HCT116 (cell line): ENCODE data around the gene ARNT2. TPM values are rescaled to one million over a fixed set of nuclear protein-coding genes. Genes with fewer than 3 reads are reported as not detected.

Experiments used
- ATAC-seq: fragments of 200-7000 bp; cut with Tn5 transposase; 2 replicates; pipeline ENCODE4 v1.9.1; 2020; ENCODE audit warnings: mild to moderate bottlenecking, moderate library complexity
- BruUV-seq: library from RNA; stranded (reverse); fragments of 400-500 nt; replicated peaks from 2 replicates; lab custom pipeline; 2021; lab: Mats Ljungman, UMichigan
- CTCF ChIA-PET: fragments of 300-600 bp; sonication (Branson Sonifier 250); formaldehyde crosslinking; loops from one replicate; lab custom pipeline; 2021; ENCODE audit warnings: antibody characterized with exemption; lab: Charles Lee
- POLR2A ChIA-PET: fragments of 300-600, 350-600 bp; sonication (Branson Sonifier 250); formaldehyde crosslinking; loops from one replicate; lab custom pipeline; 2021; ENCODE audit warnings: antibody characterized with exemption; lab: Charles Lee
- RAD21 ChIA-PET, 2 experiments: fragments of 300-600 bp; sonication (Branson Sonifier 250); formaldehyde crosslinking; loops; one replicate each; lab custom pipeline; 2023; ENCODE audit warnings: low total read pairs in 2 of 2; ENCODE audit not compliant: uncharacterized antibody in 2 of 2, unreplicated experiment in 2 of 2, low non-redundant PET in 1 of 2; lab: Charles Lee
- DNase-seq: peaks from one replicate; pipeline ENCODE4 v3.0.0-alpha.2; 2010; ENCODE audit warnings: low read depth, low spot score
- H2AFZ ChIP-seq: fragments of 200-600 bp; shearing (Covaris generic), sonication (generic); 2 replicates; pipeline ENCODE4 v1.6.1; 2017; ENCODE audit warnings: low read depth, mixed run types, mixed read lengths, antibody characterized with exemption, low read length; ENCODE audit not compliant: poor library complexity, severe bottlenecking
- H3K27ac ChIP-seq: 2 replicates; pipeline ENCODE4 v1.5.1; 2012; ENCODE audit warnings: low read depth, low read length
- H3K27me3 ChIP-seq: fragments of 200-600 bp; sonication (generic); 2 replicates; pipeline ENCODE4 v1.6.1; 2016; ENCODE audit warnings: mixed run types, low read length, mixed read lengths; ENCODE audit not compliant: insufficient read depth
- H3K36me3 ChIP-seq, 2 experiments: fragments of 200-500 bp in 1 of 2; fragments of 200-600 bp in 1 of 2; sonication (Bioruptor generic) in 1 of 2; sonication (generic) in 1 of 2; 2 replicates each; pipeline versions ENCODE4 v1.5.1 to v1.6.1; 2014 to 2016; ENCODE audit warnings: low read length in 2 of 2, inconsistent platforms in 1 of 2, mixed read lengths in 1 of 2, mixed run types in 1 of 2; ENCODE audit not compliant: insufficient read depth in 2 of 2, control insufficient read depth in 1 of 2
- H3K4me1 ChIP-seq, 2 experiments: fragments of 200-600 bp in 1 of 2; sonication (generic) in 1 of 2; 2 replicates each; pipeline versions ENCODE4 v1.5.1 to v1.6.1; 2012 to 2017; ENCODE audit warnings: low read length in 2 of 2, inconsistent platforms in 1 of 2, mild to moderate bottlenecking in 1 of 2, mixed read lengths in 1 of 2, mixed run types in 1 of 2, moderate library complexity in 1 of 2; ENCODE audit not compliant: insufficient read depth in 2 of 2, control insufficient read depth in 1 of 2
- H3K4me2 ChIP-seq: fragments of 200-600 bp; sonication (generic); 2 replicates; pipeline ENCODE4 v1.6.1; 2017; ENCODE audit warnings: mixed run types, low read length, mixed read lengths
- H3K4me3 ChIP-seq, 2 experiments: fragments of 200-600 bp in 1 of 2; sonication (generic) in 1 of 2; replicated peaks in 1 of 2; 2 replicates each; pipeline ENCODE4 v1.5.1; 2011 to 2016; ENCODE audit warnings: low read length in 2 of 2, control low read depth in 1 of 2, low read depth in 1 of 2, mild to moderate bottlenecking in 1 of 2, mixed read lengths in 1 of 2, mixed run types in 1 of 2
- H3K79me2 ChIP-seq: fragments of 200-600 bp; sonication (generic); 2 replicates; pipeline ENCODE4 v1.6.1; 2017; ENCODE audit warnings: mild to moderate bottlenecking, mixed run types, low read length, moderate library complexity, mixed read lengths; ENCODE audit not compliant: insufficient read depth
- H3K9ac ChIP-seq: fragments of 200-600 bp; sonication (generic); 2 replicates; pipeline ENCODE4 v1.6.1; 2016; ENCODE audit warnings: low read length, mixed read lengths
- H3K9me2 ChIP-seq: fragments of 200-600 bp; sonication (generic), shearing (Covaris generic); 2 replicates; pipeline ENCODE4 v1.6.1; 2017; ENCODE audit warnings: mixed run types, mild to moderate bottlenecking, moderate library complexity; ENCODE audit not compliant: insufficient read depth
- H3K9me3 ChIP-seq, 2 experiments: fragments of 200-500 bp in 1 of 2; fragments of 200-600 bp in 1 of 2; sonication (Bioruptor generic) in 1 of 2; sonication (generic) in 1 of 2; 2 replicates each; pipeline ENCODE4 v1.6.1; 2014 to 2017; ENCODE audit warnings: low read length in 2 of 2, mixed read lengths in 2 of 2, inconsistent platforms in 1 of 2, low read depth in 1 of 2, mild to moderate bottlenecking in 1 of 2, mixed run types in 1 of 2, moderate library complexity in 1 of 2; ENCODE audit not compliant: control insufficient read depth in 1 of 2, insufficient read depth in 1 of 2
- H4K20me1 ChIP-seq: fragments of 200-600 bp; sonication (generic), shearing (Covaris generic); 2 replicates; pipeline ENCODE4 v1.6.1; 2017; ENCODE audit warnings: mixed run types, mild to moderate bottlenecking, moderate library complexity; ENCODE audit not compliant: insufficient read depth
- ATF3 ChIP-seq: IDR thresholded peaks from 2 replicates; pipeline ENCODE4 v1.6.1; 2012
- EGR1 ChIP-seq: IDR thresholded peaks from 2 replicates; pipeline ENCODE4 v1.6.1; 2012; ENCODE audit warnings: low read depth
- EZH2phosphoT487 ChIP-seq: fragments of 200-600 bp; IDR thresholded peaks from 2 replicates; pipeline ENCODE4 v1.6.1; 2018; ENCODE audit warnings: antibody characterized with exemption, borderline replicate concordance
- JUND ChIP-seq: IDR thresholded peaks from 2 replicates; pipeline ENCODE4 v1.6.1; 2012
- POLR2AphosphoS5 ChIP-seq: IDR thresholded peaks from 2 replicates; pipeline ENCODE4 v1.6.1; 2011; ENCODE audit warnings: mild to moderate bottlenecking, low read depth, low read length, moderate library complexity
- RAD21 ChIP-seq: IDR thresholded peaks from 2 replicates; pipeline ENCODE4 v1.6.1; 2012; ENCODE audit warnings: low read depth, mild to moderate bottlenecking
- TCF7L2 ChIP-seq: IDR thresholded peaks from 2 replicates; pipeline ENCODE4 v1.7.0; 2011; ENCODE audit warnings: borderline replicate concordance, inconsistent platforms; ENCODE audit not compliant: insufficient read depth, insufficient read length; ENCODE audit errors: extremely low read depth
- ZNF274 ChIP-seq: fragments of 200-500 bp; sonication (Bioruptor generic); IDR thresholded peaks from 2 replicates; pipeline ENCODE4 v1.6.1; 2014; ENCODE audit warnings: mild to moderate bottlenecking, low read depth, low read length, inconsistent platforms
- intact Hi-C: fragments of 100-400 bp; cut with micrococcal nuclease; formaldehyde crosslinking; loops from 2 replicates; pipeline ENCODE4 v1.10.0; 2022
- total RNA-seq: library from RNA; stranded (reverse); gene quantifications from one replicate; pipeline ENCODE4 v1.2.1, GENCODE V29; 2021; ENCODE audit not compliant: unreplicated experiment

The ARNT2 gene
- total RNA-seq, 1 experiment from 2014 or later = 3.0 TPM

GRCh38 chr15:80620141-80620540 lies 216.0 kb downstream of the ARNT2 start:
- ChIA-PET CTCF (interaction anchor here (1.8 to 2.3 kb wide), 2 partner anchors 52 to 156 kb away, joined by 6 to 16 read pairs; no protein-coding TSS in a partner anchor), POLR2A (no interaction called here), RAD21 (interaction anchor here in 1 of 2 experiments (0.6 to 1.2 kb wide), 2 partner anchors 156 to 159 kb away, joined by 3 to 6 read pairs; partner anchors contain the start of gene CEMIP)
- H3K9me2 ChIP-seq = no peaks in the 10 kb centered on the region
- no peaks in the 10 kb centered on the region for H3K9me3 ChIP-seq
- no peak overlapping the region for H3K9ac ChIP-seq
- no peak overlapping the region for H2AFZ ChIP-seq
- no peak for TF ChIP-seq ATF3
- no peak for TF ChIP-seq TCF7L2
- intact Hi-C loops = no loop called here
- H4K20me1 ChIP-seq = no peaks in the 10 kb centered on the region
- H3K4me2 ChIP-seq = no peak overlapping the region
- no peaks in the 10 kb centered on the region for H3K36me3 ChIP-seq
- no peak overlapping the region for H3K27ac ChIP-seq
- no peaks in the 10 kb centered on the region for H3K79me2 ChIP-seq
- ATAC-seq = no peak
- no peaks in the 10 kb centered on the region for H3K27me3 ChIP-seq
- no peak overlapping the region for H3K4me3 ChIP-seq
- H3K4me1 ChIP-seq = peaks cover 0 to 7% of the 10 kb centered on the region in 2 experiments; a peak in 1 of 4 replicates
- DNase-seq = no peak
- BruUV-seq = no TSS peak

DNA sequence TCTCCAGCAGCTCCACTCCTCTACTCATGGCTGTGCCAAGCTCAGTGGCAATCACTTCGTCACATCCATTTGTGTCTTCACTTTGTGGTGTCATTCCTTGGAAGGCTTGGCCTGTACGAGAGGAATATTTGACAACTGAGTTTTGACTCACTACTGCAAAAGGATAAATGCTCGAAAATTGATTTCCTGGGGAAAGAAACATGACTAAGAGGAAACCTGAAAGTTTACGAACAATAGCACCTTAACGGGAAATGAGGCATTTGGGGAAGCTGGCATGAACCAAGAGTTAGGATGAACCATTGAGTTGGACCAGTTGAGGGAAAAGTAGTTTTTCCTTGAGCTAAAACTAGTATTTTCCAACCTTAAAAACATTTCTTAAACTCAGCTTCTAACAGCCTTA lies 216.7 kb downstream of the ARNT2 start:
- ATAC-seq (no peak), DNase-seq (no peak)
- no peaks in the 10 kb centered on the region for H3K9me3 ChIP-seq
- intact Hi-C loops = no loop called here
- no peaks in the 10 kb centered on the region for H3K27me3 ChIP-seq
- CTCF ChIA-PET = interaction anchor here (1.0 to 2.3 kb wide), 2 partner anchors 53 to 349 kb away, joined by 3 to 6 read pairs; no protein-coding TSS in a partner anchor
- H3K4me3 ChIP-seq = no peak overlapping the region
- no peaks in the 10 kb centered on the region for H3K79me2 ChIP-seq
- no peak overlapping the region for H3K9ac ChIP-seq
- no peaks in the 10 kb centered on the region for H3K9me2 ChIP-seq
- RAD21 ChIA-PET = interaction anchor here in 1 of 2 experiments (0.7 kb wide), 1 partner anchor 236 kb away, joined by 3 read pairs; no protein-coding TSS in a partner anchor
- TF ChIP-seq EGR1 (no peak), RAD21 (no peak), ZNF274 (no peak), EZH2phosphoT487 (no peak), JUND (no peak), TCF7L2 (no peak), POLR2AphosphoS5 (no peak)
- peaks cover 0 to 4% of the 10 kb centered on the region in 2 experiments; a peak in 1 of 4 replicates for H3K4me1 ChIP-seq
- POLR2A ChIA-PET = no interaction called here
- no peak overlapping the region for H3K4me2 ChIP-seq
- no peaks in the 10 kb centered on the region for H4K20me1 ChIP-seq
- H3K27ac ChIP-seq = no peak overlapping the region
- H3K36me3 ChIP-seq = no peaks in the 10 kb centered on the region
- no TSS peak for BruUV-seq
- no peak overlapping the region for H2AFZ ChIP-seq
